Fibroblast of villous mesenchyme (primary cell): ENCODE data around the gene AMBP. TPM values are rescaled to one million over a fixed set of nuclear protein-coding genes. Genes with fewer than 3 reads are reported as not detected.

Source experiments
- DNase-seq: peaks from one replicate; pipeline ENCODE4 v3.0.0-alpha.2; 2010; ENCODE audit warnings: low read depth
- H3K4me3 ChIP-seq: 2 replicates; pipeline ENCODE4 v1.5.1; 2011; ENCODE audit warnings: low read depth, mild to moderate bottlenecking, low read length
- CTCF ChIP-seq: IDR thresholded peaks from 2 replicates; pipeline ENCODE4 v1.5.1; 2012; ENCODE audit warnings: low read depth, mild to moderate bottlenecking, low read length; ENCODE audit not compliant: insufficient read depth
- total RNA-seq: library from RNA; depleted of rRNA; stranded (reverse); fragments of >200 nt; gene quantifications from 2 replicates; pipeline ENCODE4 v1.2.3, GENCODE V29; 2012

Gene AMBP
- total RNA-seq, 1 donor = not detected

- DNase-seq = no peak
- no peak for TF ChIP-seq CTCF
- H3K4me3 ChIP-seq = no peak overlapping the region
Observed at GRCh38 chr9:114112325-114112724, 34.2 kb upstream of the AMBP start.

- DNase-seq = peak; percentile 57
- no peak for TF ChIP-seq CTCF
- no peak overlapping the region for H3K4me3 ChIP-seq
Observed at GRCh38 chr9:114110180-114110579, 32.1 kb upstream of the AMBP start.

- no peak for TF ChIP-seq CTCF
- DNase-seq = no peak
- no peak overlapping the region for H3K4me3 ChIP-seq
Observed at GRCh38 chr9:114109124-114109523, 31.0 kb upstream of the AMBP start.

- DNase-seq = peak; percentile 75
- peak; percentile 98 for TF ChIP-seq CTCF
- H3K4me3 ChIP-seq = no peak overlapping the region
Observed at GRCh38 chr9:114108016-114108833, 30.1 kb upstream of the AMBP start.

- no peak for DNase-seq
- no peak overlapping the region for H3K4me3 ChIP-seq
- no peak for TF ChIP-seq CTCF
Observed at GRCh38 chr9:114107286-114108001, 29.3 kb upstream of the AMBP start.

- no peak for TF ChIP-seq CTCF
- DNase-seq = no peak
Observed at GRCh38 chr9:114105236-114105635, 27.1 kb upstream of the AMBP start.

More at GRCh38 chr9:114105236-114105635, 27.1 kb upstream of the AMBP start:
- H3K4me3 ChIP-seq = no peak overlapping the region
